Endothelial cell of umbilical vein (primary cell): ENCODE measurements around the gene MARK3.
"Not testable (repeated sequence)": the region's sequence is repeated elsewhere in the genome, so short reads cannot be mapped to it uniquely, and the experiment has no call there.

Experiments used
- EZH2 ChIP-seq: IDR thresholded peaks from 2 replicates; pipeline ENCODE4 v1.6.1; 2012; ENCODE audit warnings: borderline replicate concordance, low read depth, mild to moderate bottlenecking, moderate library complexity, low read length, inconsistent platforms; ENCODE audit not compliant: severe bottlenecking
- POLR2A ChIP-seq: IDR thresholded peaks from 2 replicates; pipeline ENCODE4 v1.6.1; 2012; ENCODE audit warnings: low read depth, mild to moderate bottlenecking, control low read depth, low read length
- POLR2AphosphoS5 ChIP-seq: IDR thresholded peaks from 2 replicates; pipeline ENCODE4 v1.6.1; 2012; ENCODE audit warnings: low read depth, mild to moderate bottlenecking, control low read depth, low read length, moderate library complexity; ENCODE audit not compliant: insufficient read depth
- TF ChIP-seq, protein P1 (sequence below), 2 donors: IDR thresholded peaks; 1 replicate in 1 of 2; 2 replicates in 1 of 2; pipeline ENCODE4 v1.5.1; 2011; ENCODE audit warnings: low read length in 2 of 2, mild to moderate bottlenecking in 2 of 2, moderate library complexity in 2 of 2, control low read depth in 1 of 2, inconsistent platforms in 1 of 2, low read depth in 1 of 2; ENCODE audit not compliant: insufficient read depth in 1 of 2; ENCODE audit errors: extremely low read depth in 1 of 2

DNA sequence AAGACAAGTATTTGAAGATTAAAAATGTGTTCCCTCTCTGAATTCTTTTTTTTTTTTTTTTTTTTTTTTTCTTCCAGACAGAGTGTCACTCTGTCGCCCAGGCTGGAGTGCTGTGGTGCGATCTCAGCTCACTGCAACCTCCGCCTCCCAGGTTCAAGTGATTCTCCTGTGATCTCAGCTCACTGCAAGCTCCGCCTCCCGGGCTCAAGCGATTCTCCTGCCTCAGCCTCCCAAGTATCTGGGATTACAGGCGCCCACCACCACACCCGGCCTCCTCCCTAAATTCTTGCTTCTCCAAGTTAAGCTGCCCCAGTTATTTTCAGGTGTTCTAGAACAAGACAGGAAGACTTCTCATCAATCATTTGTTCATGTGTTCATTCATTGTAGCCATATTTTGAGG lies 127.0 kb downstream of the MARK3 start:
- TF ChIP-seq POLR2AphosphoS5, EZH2, POLR2A: not testable (repeated sequence)
- TF ChIP-seq, protein P1, sequence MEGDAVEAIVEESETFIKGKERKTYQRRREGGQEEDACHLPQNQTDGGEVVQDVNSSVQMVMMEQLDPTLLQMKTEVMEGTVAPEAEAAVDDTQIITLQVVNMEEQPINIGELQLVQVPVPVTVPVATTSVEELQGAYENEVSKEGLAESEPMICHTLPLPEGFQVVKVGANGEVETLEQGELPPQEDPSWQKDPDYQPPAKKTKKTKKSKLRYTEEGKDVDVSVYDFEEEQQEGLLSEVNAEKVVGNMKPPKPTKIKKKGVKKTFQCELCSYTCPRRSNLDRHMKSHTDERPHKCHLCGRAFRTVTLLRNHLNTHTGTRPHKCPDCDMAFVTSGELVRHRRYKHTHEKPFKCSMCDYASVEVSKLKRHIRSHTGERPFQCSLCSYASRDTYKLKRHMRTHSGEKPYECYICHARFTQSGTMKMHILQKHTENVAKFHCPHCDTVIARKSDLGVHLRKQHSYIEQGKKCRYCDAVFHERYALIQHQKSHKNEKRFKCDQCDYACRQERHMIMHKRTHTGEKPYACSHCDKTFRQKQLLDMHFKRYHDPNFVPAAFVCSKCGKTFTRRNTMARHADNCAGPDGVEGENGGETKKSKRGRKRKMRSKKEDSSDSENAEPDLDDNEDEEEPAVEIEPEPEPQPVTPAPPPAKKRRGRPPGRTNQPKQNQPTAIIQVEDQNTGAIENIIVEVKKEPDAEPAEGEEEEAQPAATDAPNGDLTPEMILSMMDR (IDR thresholded peaks at IDR 0.05; ENCODE audit: extremely low read depth in 1 of 2, insufficient read depth in 1 of 2, low read depth in 1 of 2, low read length in 2 of 2): not testable (repeated sequence)
